Spinal cord (tissue), 10 donors: Measurements from ENCODE around the gene SIRT3. TPM values are rescaled to one million over a fixed set of nuclear protein-coding genes. Genes with fewer than 3 reads are reported as not detected.
"Not testable (repeated sequence)": the region's sequence is repeated elsewhere in the genome, so short reads cannot be mapped to it uniquely, and the experiment has no call there.

Source experiments
- DNase-seq, 6 donors: peaks; one replicate each; pipeline versions ENCODE4 v3.0.0 to v3.0.0-alpha.2; 2013 to 2015; ENCODE audit warnings: low spot score in 6 of 6, low read depth in 4 of 6
- H3K27ac ChIP-seq: one replicate; pipeline ENCODE4 v1.5.1; 2013; ENCODE audit warnings: low read depth, low read length, control low read depth
- H3K27me3 ChIP-seq: one replicate; pipeline ENCODE4 v1.6.1; 2013; ENCODE audit warnings: low read length; ENCODE audit not compliant: control insufficient read depth, insufficient read depth
- H3K36me3 ChIP-seq: one replicate; pipeline ENCODE4 v1.6.1; 2013; ENCODE audit warnings: low read length; ENCODE audit not compliant: control insufficient read depth, insufficient read depth
- H3K4me1 ChIP-seq: one replicate; pipeline ENCODE4 v1.6.1; 2013; ENCODE audit warnings: low read length; ENCODE audit not compliant: control insufficient read depth, insufficient read depth
- H3K4me3 ChIP-seq: one replicate; pipeline ENCODE4 v1.5.1; 2013; ENCODE audit warnings: low read depth, low read length, control low read depth
- H3K9me3 ChIP-seq: one replicate; pipeline ENCODE4 v1.6.1; 2013; ENCODE audit warnings: low read length; ENCODE audit not compliant: control insufficient read depth, insufficient read depth
- WGBS: methylation state at CpG from one replicate; pipeline ENCODE4 v1.1.5; 2013; ENCODE audit warnings: missing lambda C conversion rate; ENCODE audit not compliant: insufficient coverage; 5-methylcytosine and 5-hydroxymethylcytosine counted together
- polyA plus RNA-seq, 2 donors: library from polyadenylated mRNA; unstranded; fragments of 120-200 nt; gene quantifications; one replicate each; pipeline ENCODE4 v1.2.1, GENCODE V29; 2013; ENCODE audit not compliant: insufficient read length in 2 of 2
- total RNA-seq, 2 donors: library from RNA; depleted of rRNA in 1 of 2; stranded (reverse); fragments of 120-200 nt in 1 of 2; fragments of >200 nt in 1 of 2; gene quantifications; one replicate each; pipeline versions ENCODE4 v1.2.3 to v1.2.4, GENCODE V29; 2013 to 2014
- donor health status: healthy.

The SIRT3 gene
- total and polyA plus RNA-seq, 4 donors = 15.3 to 58.0 (median 34.5) TPM

DNA sequence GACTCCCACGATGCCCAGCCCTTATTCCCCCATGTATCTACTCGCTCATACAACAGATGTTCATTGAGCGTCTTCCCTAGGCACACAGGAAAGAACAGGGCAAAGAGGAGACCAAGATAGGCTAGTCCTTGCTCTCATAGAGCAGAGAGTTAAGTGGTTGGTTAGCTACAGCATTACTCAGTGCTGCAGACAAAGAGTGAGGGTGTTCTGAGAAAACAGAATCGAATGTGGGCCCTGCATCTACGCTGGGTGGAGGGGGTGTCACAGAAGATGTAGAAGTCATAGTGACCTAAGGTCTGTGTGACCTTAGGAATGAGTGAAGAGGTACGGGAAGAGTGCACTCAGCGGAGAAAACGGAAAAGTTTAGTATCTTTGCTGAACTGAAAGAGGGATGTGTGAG is 12.9 kb upstream of the SIRT3 start:
- H3K9me3 ChIP-seq = no peaks in the 10 kb centered on the region
- no peaks in the 10 kb centered on the region for H3K4me1 ChIP-seq
- 95% methylated on average over 5 of the region's 8 CpGs for WGBS
- no peak overlapping the region for H3K27ac ChIP-seq
- no peak for DNase-seq
- no peaks in the 10 kb centered on the region for H3K27me3 ChIP-seq
- H3K36me3 ChIP-seq = peaks cover 72% of the 10 kb centered on the region
- no peak overlapping the region for H3K4me3 ChIP-seq

DNA sequence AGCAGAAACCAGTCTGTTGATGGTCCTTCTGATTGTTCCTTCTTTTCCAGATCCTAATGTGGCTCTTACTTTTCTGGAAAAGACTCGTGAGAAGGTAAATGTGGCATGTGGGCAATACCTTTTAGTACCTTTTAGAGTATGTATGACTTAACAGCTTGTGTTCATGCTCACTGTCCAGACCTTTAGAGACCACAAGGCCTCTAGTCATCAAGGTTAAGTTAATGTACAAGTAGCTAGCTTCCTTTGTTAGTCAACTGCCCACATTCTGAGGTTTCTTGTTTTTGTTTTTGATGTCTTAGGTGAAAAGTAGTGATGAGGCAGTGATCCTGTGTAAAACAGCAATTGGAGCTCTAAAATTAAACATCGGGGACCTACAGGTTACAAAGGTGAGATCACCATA is 8.2 kb upstream of the SIRT3 start:
- H3K4me1 ChIP-seq = no peaks in the 10 kb centered on the region
- no peak for DNase-seq
- no peaks in the 10 kb centered on the region for H3K9me3 ChIP-seq
- peaks cover 51% of the 10 kb centered on the region for H3K36me3 ChIP-seq
- no peak overlapping the region for H3K27ac ChIP-seq
- H3K4me3 ChIP-seq = no peak overlapping the region
- no peaks in the 10 kb centered on the region for H3K27me3 ChIP-seq
- WGBS = 100% methylated on average over 1 of the region's 2 CpGs

DNA sequence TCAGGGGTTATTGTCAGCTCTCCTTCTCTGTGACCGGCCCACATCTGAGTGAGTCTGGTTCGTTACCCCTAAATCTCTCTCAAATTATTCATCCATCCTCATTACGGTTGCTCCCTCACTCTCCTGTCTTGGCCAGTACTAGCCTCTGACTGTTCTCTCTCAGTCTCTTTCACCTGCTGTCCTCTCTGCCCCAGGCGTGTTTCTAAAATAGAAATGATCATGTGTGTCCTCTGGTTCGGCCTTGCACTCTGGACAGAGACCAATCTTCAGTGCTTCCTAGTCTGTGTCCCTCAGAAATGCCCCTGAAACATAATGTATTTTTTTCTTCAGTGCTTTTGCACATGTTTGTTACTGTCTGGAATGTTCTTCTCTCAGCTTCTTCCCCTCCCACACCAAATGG is 5.5 kb upstream of the SIRT3 start:
- peaks cover 3% of the 10 kb centered on the region for H3K4me1 ChIP-seq
- H3K36me3 ChIP-seq = peaks cover 32% of the 10 kb centered on the region
- H3K4me3 ChIP-seq = no peak overlapping the region
- H3K9me3 ChIP-seq = no peaks in the 10 kb centered on the region
- WGBS = 100% methylated on average over 2 of the region's 5 CpGs
- H3K27me3 ChIP-seq = no peaks in the 10 kb centered on the region
- no peak for DNase-seq
- no peak overlapping the region for H3K27ac ChIP-seq

DNA sequence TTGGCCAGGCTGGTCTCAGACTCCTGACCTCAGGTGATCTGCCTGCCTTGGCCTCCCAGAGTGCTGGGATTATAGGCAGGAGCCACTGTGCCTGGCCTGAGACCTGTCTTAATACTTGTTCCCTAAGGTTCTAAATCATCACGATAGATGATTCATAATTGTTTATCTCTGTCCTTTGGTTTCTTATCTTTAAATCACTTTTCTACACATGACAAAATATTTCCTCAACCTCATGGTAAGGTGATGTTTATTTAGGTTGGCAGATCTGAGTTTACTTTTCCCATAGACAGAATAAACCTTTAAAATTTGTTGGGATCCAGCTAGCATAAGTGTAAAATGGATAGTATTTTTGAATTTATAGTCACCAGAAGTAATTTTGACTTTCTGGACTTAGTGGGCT is 4.2 kb upstream of the SIRT3 start:
- DNase-seq = no peak
- Histone ChIP-seq H3K9me3 (no peaks in the 10 kb centered on the region), H3K27me3 (no peaks in the 10 kb centered on the region), H3K27ac (no peak overlapping the region), H3K4me1 (peaks cover 4% of the 10 kb centered on the region), H3K4me3 (no peak overlapping the region), H3K36me3 (peaks cover 22% of the 10 kb centered on the region)
- no CpG with 5 or more reads among the region's 1 CpG for WGBS

DNA sequence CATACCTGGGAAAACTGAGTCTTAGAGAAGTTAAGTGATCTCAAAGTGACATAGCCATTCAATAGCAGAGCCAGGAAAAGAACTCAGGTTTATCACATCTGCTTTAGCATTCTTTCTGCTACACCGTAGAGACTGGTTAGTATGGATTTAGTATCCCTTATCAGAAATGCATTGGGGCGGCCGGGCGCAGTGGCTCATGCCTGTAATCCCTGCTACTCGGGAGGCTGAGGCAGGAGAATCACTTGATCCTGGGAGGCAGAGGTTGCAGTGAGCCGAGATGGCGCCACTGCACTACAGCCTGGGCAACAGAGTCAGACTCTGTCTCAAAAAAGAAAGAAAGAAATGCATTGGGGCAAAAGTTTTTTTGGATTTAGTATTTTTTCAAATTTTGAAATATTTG is 2.2 kb upstream of the SIRT3 start:
- 96% methylated on average over 4 of the region's 7 CpGs for WGBS
- H3K27me3 ChIP-seq, DNase-seq, H3K4me3 ChIP-seq, H3K27ac ChIP-seq, H3K4me1 ChIP-seq, H3K9me3 ChIP-seq: not testable (repeated sequence)
- H3K36me3 ChIP-seq = peaks cover 12% of the 10 kb centered on the region

DNA sequence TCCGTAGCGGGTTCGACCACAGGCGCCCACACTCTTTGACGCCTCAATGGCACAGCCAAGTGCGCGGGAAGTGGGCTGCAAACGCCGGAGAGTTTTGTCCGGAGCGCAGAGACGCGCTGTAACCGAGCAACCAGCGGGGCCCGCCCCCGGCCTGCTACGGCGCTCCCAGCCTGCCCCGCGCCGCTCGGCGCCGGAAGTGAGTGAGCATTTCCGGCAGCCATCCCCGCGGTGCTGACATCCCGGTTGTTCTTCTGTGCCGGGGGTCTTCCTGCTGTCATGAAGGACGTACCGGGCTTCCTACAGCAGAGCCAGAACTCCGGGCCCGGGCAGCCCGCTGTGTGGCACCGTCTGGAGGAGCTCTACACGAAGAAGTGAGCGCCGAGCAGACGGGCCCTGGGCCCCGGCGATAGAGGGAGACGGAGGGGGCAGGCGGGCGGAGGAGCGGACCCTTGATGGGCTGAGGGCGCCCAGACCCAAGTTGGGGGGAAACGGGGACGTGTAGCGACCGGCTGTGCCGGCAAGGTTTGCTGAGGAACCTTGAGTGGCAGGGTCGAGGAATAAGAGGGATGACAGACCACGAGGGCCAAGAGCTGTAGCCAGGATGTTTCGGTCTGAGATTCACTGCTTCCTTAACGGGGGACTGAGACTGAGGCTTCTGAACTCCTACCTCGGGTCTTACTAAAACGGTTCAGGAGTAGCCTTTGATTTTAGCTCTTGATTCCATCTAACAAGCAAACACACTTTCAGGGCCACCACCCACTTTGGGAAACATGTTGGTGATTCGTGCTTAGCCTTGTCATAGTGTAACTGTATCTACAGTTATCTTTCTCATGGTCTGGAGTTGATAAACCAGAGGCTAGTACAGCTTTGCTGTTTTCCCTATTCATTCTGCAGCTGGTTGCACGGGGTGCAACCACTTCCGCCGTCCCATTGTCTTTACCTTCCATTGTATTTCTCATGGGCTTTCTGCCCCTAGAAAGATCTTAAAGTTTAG is 929 bp upstream of the SIRT3 start, which contains the start of gene PSMD13:
TSS of gene PSMD13 (plus strand) at position 203 of the 994 bp plus-strand sequence. CDS start at position 277, 74 bp downstream.
- WGBS = under 1% methylated on average over 56 of the region's 62 CpGs
- peak within 1 kb of the TSS; percentile 97 for H3K27ac ChIP-seq
- H3K4me1 ChIP-seq = peaks cover 9% of the 10 kb centered on the region
- peak in 5 of 6 donors; percentile 4 to 95 (median 81) for DNase-seq
- peaks cover 22% of the 10 kb centered on the region for H3K36me3 ChIP-seq
- H3K9me3 ChIP-seq = no peaks in the 10 kb centered on the region
- no peaks in the 10 kb centered on the region for H3K27me3 ChIP-seq
- H3K4me3 ChIP-seq = peak within 1 kb of the TSS; percentile 89

DNA sequence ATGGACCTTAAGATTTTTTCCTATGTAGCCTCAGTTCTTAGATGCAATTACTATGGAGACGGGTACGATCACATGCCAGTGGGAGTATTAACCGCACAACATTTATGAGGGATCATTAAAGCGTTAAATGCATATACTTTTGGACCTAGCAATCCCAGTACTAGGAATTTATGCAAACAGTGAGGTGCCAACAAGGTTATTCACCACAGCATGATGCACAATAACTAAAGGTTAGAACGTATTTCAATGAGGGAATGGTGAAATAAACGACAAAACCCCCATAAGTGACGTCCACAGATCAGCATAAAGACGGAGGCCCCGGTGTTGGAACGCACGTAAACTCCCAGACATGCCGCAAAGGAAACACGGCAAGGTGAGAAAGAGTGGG is 539 bp downstream of the SIRT3 start:
- H3K9me3 ChIP-seq = no peaks in the 10 kb centered on the region
- peak in 2 of 6 donors; percentile 0 to 28 for DNase-seq
- 1% methylated on average over 10 of the region's 13 CpGs for WGBS
- peak overlapping the region; percentile 84 for H3K27ac ChIP-seq
- H3K27me3 ChIP-seq = no peaks in the 10 kb centered on the region
- peaks cover 9% of the 10 kb centered on the region for H3K4me1 ChIP-seq
- peaks cover 15% of the 10 kb centered on the region for H3K36me3 ChIP-seq
- H3K4me3 ChIP-seq = peak overlapping the region; percentile 73

DNA sequence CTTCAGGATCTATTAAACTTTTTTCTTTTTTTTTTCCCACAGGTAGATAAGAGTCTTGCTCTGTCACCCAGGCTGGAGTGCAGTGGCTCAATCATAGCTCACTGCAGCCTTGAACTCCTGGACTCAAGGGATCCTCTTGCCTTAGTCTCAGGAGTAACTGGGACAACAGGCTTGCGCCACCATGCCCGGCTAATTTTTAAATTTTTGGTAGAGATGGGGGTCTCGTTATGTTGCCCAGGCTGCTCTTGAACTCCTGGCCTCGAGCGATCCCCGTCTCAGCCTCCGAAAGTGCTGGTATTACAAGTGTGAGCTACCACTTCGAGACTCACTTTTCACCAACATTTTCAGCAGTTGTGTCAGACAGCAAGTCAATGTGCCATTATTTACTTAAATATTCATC is 962 bp downstream of the SIRT3 start:
- no peaks in the 10 kb centered on the region for H3K27me3 ChIP-seq
- H3K4me1 ChIP-seq = peaks cover 9% of the 10 kb centered on the region
- no peak for DNase-seq
- no peaks in the 10 kb centered on the region for H3K9me3 ChIP-seq
- 73% methylated on average over 7 of the region's 8 CpGs for WGBS
- H3K27ac ChIP-seq = peak overlapping the region; percentile 84
- H3K4me3 ChIP-seq = peak overlapping the region; percentile 73
- H3K36me3 ChIP-seq = peaks cover 19% of the 10 kb centered on the region

DNA sequence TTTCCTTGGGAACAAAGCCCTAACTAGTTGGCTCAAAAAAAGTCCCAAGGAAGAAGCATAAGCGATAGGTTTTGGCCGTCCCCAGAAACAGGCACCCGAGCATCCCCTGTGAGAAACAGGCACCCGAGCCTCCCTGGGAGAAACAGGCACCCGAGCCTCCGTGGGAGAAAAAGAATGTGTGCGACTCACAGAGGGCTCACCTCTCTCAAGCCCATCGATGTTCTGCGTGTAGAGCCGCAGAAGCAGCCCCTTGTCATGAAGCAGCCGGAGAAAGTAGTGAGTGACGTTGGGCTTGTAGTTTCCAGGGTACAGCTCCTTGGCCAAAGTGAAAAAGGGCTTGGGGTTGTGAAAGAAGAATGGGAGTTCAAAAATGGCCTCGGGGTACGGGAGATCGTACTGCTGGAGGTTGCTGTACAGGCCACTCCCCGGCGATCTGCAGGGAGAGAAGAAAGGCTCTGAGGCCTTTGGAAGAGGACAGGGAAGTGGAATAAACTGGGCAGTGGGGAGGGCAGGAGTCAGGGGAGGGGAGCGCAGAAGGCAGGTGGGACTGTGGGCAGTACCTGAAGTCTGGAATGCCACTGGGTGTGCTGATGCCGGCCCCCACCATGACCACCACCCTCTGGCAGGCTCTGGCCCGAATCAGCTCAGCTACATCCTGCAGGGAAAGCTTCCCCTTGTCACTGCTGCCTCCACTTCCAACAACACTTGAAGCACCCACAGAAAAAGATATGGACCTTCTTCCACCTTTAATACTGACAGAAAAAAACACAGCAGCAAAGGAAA is 3.2 kb downstream of the SIRT3 start:
- no peak overlapping the region for H3K4me3 ChIP-seq
- H3K36me3 ChIP-seq = peaks cover 28% of the 10 kb centered on the region
- 94% methylated on average over 20 of the region's 20 CpGs for WGBS
- no peak for DNase-seq
- H3K27ac ChIP-seq = no peak overlapping the region
- H3K27me3 ChIP-seq = no peaks in the 10 kb centered on the region
- H3K9me3 ChIP-seq = no peaks in the 10 kb centered on the region
- H3K4me1 ChIP-seq = peaks cover 9% of the 10 kb centered on the region
